Measurements from ENCODE around the gene CADM4.
"Not testable (repeated sequence)": the region's sequence is repeated elsewhere in the genome, so short reads cannot be mapped to it uniquely, and the experiment has no call there.

CADM4 gene

DNA sequence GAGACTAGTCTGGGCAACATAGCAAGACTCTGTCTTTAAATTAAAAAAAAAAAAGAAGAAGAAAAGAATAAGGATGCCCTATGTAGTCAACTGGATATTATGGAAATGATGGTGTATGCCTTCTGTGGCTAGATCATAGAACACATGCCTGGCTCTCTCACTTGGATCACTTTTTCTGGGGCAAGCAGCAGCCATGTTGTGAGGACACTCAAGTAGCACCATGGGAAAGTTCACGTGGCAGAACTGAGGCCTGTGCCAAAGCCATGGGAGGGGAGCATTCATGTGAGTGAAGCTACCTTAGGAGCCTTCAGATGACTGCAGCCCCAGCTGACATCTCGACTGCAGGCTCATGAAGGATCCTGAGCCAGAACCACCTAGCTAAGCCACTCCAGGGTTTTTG is 18.4 kb upstream of the CADM4 start:
- H3K27ac ChIP-seq (ENCODE audit: low read depth, low read length) = no peak overlapping the region
- no peaks in the 10 kb centered on the region for H3K36me3 ChIP-seq (ENCODE audit: control insufficient read depth, insufficient read depth, low read length)
- no peak overlapping the region for H3K9ac ChIP-seq (ENCODE audit: low read length)
- no peaks in the 10 kb centered on the region for H3K27me3 ChIP-seq (ENCODE audit: control insufficient read depth, insufficient read depth, low read length)
- no peaks in the 10 kb centered on the region for H3K4me1 ChIP-seq (ENCODE audit: control insufficient read depth, insufficient read depth, low read length)
- H3K4me3 ChIP-seq (ENCODE audit: low read length) = no peak overlapping the region

DNA sequence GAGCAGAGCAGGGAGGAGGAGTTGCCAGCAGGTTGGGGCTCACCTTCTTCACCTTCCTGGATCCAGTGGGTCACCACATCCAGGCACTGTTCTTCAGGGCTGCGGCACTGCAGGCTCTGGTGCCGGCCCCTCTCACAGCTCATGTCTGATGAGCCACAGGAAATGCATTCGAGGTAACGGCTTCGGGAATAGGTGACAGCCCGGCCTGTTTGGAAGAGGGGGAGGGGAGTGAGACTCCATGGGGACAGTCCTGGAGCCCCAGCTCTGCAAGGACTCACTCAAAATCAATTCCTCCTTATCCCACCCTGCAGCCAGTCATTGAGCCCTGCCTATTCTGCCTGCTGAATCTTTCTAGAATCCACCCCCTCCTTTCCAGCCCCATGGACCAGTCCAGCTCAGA is 16.8 kb upstream of the CADM4 start:
- no peaks in the 10 kb centered on the region for H3K4me1 ChIP-seq (ENCODE audit: control insufficient read depth, insufficient read depth, low read length)

DNA sequence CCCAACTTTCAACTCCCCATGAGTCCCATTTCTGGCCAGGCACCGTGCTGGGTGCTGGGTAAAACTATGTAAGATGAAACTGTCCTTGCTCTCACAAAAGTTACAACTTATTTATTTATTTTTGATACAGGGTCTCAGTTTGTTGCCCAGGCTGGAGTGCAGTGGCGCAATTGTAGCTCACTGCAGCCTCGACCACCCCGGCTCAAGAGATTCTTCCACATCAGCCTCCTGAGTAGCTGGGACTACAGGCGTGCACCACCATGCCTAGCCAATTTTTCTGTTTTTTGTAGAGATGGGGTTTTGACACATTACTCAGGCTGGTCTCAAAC is 12.9 kb upstream of the CADM4 start:
- Histone ChIP-seq H3K27ac (ENCODE audit: low read depth, low read length) (peak overlapping the region; percentile 32), H3K4me1 (ENCODE audit: control insufficient read depth, insufficient read depth, low read length) (no peaks in the 10 kb centered on the region), H3K4me3 (ENCODE audit: low read length) (no peak overlapping the region), H3K36me3 (ENCODE audit: control insufficient read depth, insufficient read depth, low read length) (no peaks in the 10 kb centered on the region), H3K27me3 (ENCODE audit: control insufficient read depth, insufficient read depth, low read length) (no peaks in the 10 kb centered on the region), H3K9ac (ENCODE audit: low read length) (no peak overlapping the region)

More for the DNA sequence above, 16.8 kb upstream of the CADM4 start:
- Histone ChIP-seq H3K4me3 (ENCODE audit: low read length) (no peak overlapping the region), H3K9ac (ENCODE audit: low read length) (no peak overlapping the region), H3K27me3 (ENCODE audit: control insufficient read depth, insufficient read depth, low read length) (no peaks in the 10 kb centered on the region), H3K36me3 (ENCODE audit: control insufficient read depth, insufficient read depth, low read length) (no peaks in the 10 kb centered on the region), H3K27ac (ENCODE audit: low read depth, low read length) (no peak overlapping the region)

DNA sequence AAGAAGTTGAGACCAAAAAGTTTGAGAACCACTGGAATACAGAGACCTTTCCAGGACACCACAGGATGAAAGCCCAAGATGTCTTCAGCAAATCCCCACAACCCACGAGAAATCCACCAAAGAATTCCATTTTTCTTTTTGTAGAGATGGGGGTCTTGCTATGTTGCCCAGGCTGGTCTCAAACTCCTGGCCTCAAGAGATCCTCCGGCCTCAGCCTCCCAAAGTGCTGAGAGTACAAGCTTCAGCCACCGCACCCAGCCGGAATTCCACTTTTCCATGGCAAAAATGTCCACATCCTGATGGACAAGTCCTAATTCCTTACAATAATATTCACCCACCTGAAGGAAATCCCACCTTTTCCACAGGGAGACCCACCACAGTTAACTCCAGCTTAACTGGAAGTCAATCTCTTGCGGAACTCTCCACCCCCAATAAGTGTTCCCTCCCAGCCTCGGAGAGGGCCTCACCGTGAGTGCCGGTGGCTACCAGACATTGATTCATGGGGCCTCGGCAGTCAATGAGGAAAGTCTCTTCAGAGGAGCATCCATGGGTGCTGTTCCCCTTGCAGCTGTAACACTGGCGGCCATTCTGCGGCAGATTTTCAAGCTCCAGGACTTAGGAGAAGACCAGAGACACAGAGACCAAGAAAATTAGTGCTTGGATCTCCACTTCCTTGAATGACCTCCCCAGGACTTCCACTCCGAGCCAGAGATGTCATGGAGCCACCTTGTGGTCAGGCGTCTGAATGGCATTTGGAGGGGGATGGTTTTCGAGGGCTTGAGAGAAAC is 12.3 kb upstream of the CADM4 start:
- peak overlapping the region; percentile 32 for H3K27ac ChIP-seq (ENCODE audit: low read depth, low read length)

DNA sequence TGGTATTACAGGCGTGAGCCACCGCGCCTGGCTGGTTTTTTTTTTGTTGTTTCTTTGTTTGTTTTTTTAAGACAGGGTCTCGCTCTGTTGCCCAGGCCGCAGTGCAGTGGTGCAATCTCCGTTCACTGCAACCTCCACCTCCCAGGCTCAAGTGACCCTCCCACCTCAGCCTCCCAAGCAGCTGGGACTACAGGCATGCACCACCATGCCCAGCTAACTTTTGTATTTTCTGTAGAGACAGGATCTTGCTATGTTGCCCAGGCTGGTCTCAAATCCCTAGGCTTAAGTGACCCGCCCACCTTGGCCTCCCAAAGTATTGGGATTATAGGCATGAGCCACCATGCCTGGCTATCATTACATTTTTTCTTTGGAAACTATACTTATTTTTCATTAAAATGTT is 10.6 kb upstream of the CADM4 start:
- H3K36me3 ChIP-seq (ENCODE audit: control insufficient read depth, insufficient read depth, low read length); H3K4me1 ChIP-seq (ENCODE audit: control insufficient read depth, insufficient read depth, low read length); H3K27ac ChIP-seq (ENCODE audit: low read depth, low read length): not testable (repeated sequence)

More for the DNA sequence above, 12.3 kb upstream of the CADM4 start:
- H3K27me3 ChIP-seq (ENCODE audit: control insufficient read depth, insufficient read depth, low read length) = no peaks in the 10 kb centered on the region
- H3K4me3 ChIP-seq (ENCODE audit: low read length) = peak overlapping the region; percentile 32
- no peaks in the 10 kb centered on the region for H3K36me3 ChIP-seq (ENCODE audit: control insufficient read depth, insufficient read depth, low read length)
- no peaks in the 10 kb centered on the region for H3K4me1 ChIP-seq (ENCODE audit: control insufficient read depth, insufficient read depth, low read length)
- no peak overlapping the region for H3K9ac ChIP-seq (ENCODE audit: low read length)

DNA sequence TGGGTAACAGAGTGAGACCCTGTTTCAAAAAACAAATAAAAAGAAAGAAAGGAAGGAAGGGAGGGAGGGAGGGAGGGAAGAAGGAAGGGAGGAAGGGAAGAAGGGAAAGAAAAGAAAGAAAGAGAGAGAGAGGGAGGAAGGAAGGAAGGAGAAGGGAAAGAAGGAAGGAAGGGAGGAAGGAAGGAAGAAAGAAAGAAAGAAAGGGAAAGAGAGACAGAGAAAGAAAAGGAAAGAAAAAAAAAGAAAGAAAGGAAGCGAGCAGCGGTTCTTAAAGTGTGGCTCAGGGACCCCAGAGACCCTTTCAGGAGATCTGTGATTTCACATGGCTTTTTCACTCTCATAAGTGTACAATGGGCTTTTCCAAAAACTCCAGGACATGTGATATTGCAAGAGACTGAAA is 9.9 kb upstream of the CADM4 start:
- no peak overlapping the region for H3K9ac ChIP-seq (ENCODE audit: low read length)
- H3K4me3 ChIP-seq (ENCODE audit: low read length) = no peak overlapping the region
- no peak overlapping the region for H3K27ac ChIP-seq (ENCODE audit: low read depth, low read length)
- no peaks in the 10 kb centered on the region for H3K36me3 ChIP-seq (ENCODE audit: control insufficient read depth, insufficient read depth, low read length)
- H3K4me1 ChIP-seq (ENCODE audit: control insufficient read depth, insufficient read depth, low read length) = no peaks in the 10 kb centered on the region
- no peaks in the 10 kb centered on the region for H3K27me3 ChIP-seq (ENCODE audit: control insufficient read depth, insufficient read depth, low read length)

More for the DNA sequence above, 10.6 kb upstream of the CADM4 start:
- not testable (repeated sequence) for H3K9ac ChIP-seq (ENCODE audit: low read length); H3K27me3 ChIP-seq (ENCODE audit: control insufficient read depth, insufficient read depth, low read length); H3K4me3 ChIP-seq (ENCODE audit: low read length)

DNA sequence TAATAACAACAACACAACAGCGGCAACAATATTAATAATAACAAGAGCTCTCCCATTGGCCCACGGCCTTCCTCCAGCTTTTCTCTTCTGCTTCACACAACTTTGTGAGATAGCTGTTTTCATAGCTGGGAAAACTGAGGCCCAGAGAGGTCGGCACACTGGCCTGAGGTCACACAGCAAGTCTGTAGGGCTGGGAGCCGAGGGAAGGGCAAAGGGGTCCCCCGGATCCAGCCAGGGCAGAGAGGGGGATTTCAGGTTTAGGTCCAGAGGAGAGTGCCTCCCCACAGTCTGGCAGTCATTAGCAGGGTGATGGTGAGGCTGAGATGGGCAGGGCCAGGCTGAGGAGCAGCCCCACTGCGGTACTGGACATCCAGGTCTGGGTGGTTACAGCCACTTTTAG is 9.0 kb upstream of the CADM4 start:
- Histone ChIP-seq H3K36me3 (ENCODE audit: control insufficient read depth, insufficient read depth, low read length) (no peaks in the 10 kb centered on the region), H3K4me3 (ENCODE audit: low read length) (no peak overlapping the region), H3K9ac (ENCODE audit: low read length) (no peak overlapping the region), H3K27ac (ENCODE audit: low read depth, low read length) (no peak overlapping the region), H3K4me1 (ENCODE audit: control insufficient read depth, insufficient read depth, low read length) (no peaks in the 10 kb centered on the region), H3K27me3 (ENCODE audit: control insufficient read depth, insufficient read depth, low read length) (no peaks in the 10 kb centered on the region)

DNA sequence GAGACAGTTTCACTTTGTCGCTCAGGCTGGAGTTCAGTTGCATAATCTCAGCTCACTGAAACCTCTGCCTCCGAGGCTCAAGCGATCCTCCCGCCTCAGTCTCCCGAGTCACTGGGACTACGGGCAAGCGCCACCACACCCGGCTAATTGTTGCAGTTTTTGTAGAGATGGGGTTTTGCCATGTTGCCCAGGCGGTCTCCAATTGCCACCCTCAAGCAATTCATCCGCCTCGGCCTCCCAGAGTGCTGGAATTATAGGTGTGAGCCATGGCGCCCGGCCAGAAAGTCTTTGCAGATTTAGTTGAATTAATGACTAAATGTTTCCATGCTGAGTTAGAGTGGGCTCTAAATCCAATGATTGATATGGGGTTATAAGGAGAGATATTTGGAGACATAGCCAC is 4.5 kb upstream of the CADM4 start:
- Histone ChIP-seq H3K4me3 (ENCODE audit: low read length) (no peak overlapping the region), H3K4me1 (ENCODE audit: control insufficient read depth, insufficient read depth, low read length) (peaks cover 7% of the 10 kb centered on the region), H3K27me3 (ENCODE audit: control insufficient read depth, insufficient read depth, low read length) (peaks cover under 1% of the 10 kb centered on the region), H3K9ac (ENCODE audit: low read length) (no peak overlapping the region), H3K36me3 (ENCODE audit: control insufficient read depth, insufficient read depth, low read length) (no peaks in the 10 kb centered on the region), H3K27ac (ENCODE audit: low read depth, low read length) (no peak overlapping the region)

DNA sequence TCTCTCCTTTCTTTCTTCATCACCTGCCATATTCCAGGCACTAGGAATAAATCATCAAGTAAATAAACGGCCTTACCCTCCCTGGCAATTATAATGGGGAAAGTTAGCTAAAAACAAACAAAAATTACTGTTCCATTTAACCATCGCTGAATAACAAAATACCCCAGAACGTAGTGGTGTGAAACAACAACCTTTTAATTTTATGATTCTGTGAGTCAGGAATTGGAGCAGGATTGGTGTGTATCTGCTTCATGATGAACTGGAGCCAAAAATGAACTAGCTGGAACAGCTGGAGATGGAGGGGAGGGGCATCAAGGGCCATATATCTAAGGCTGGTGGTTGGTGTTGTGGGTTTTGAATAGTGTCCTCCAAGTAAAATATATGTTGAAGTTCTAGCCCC is 3.7 kb upstream of the CADM4 start:
- no peaks in the 10 kb centered on the region for H3K36me3 ChIP-seq (ENCODE audit: control insufficient read depth, insufficient read depth, low read length)
- no peak overlapping the region for H3K27ac ChIP-seq (ENCODE audit: low read depth, low read length)
- H3K9ac ChIP-seq (ENCODE audit: low read length) = no peak overlapping the region

DNA sequence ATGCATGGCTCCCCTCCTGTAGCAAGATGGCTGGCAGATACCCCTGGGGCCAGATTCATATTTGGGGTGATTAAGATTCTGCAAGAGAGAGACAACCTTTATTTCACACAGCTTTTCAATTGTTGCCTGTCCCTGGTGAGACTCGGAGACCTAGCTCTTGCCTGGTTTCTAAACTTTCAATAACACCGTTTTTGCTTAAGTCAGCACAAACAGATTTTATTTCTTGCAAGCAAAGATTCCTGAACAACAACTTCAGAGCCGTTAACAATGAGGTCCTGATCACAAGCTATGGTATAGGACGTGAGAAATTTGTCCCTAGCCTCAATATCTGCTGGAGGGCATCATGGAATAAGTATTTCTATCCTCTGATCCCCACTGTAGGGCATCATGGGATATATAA is 2.9 kb upstream of the CADM4 start:
- no peak overlapping the region for H3K27ac ChIP-seq (ENCODE audit: low read depth, low read length)
- H3K9ac ChIP-seq (ENCODE audit: low read length) = no peak overlapping the region
- H3K27me3 ChIP-seq (ENCODE audit: control insufficient read depth, insufficient read depth, low read length) = peaks cover 8% of the 10 kb centered on the region
- H3K36me3 ChIP-seq (ENCODE audit: control insufficient read depth, insufficient read depth, low read length) = no peaks in the 10 kb centered on the region
- no peak overlapping the region for H3K4me3 ChIP-seq (ENCODE audit: low read length)
- peaks cover 7% of the 10 kb centered on the region for H3K4me1 ChIP-seq (ENCODE audit: control insufficient read depth, insufficient read depth, low read length)

More for the DNA sequence above, 3.7 kb upstream of the CADM4 start:
- Histone ChIP-seq H3K4me3 (ENCODE audit: low read length) (no peak overlapping the region), H3K27me3 (ENCODE audit: control insufficient read depth, insufficient read depth, low read length) (peaks cover 8% of the 10 kb centered on the region), H3K4me1 (ENCODE audit: control insufficient read depth, insufficient read depth, low read length) (peaks cover 7% of the 10 kb centered on the region)

DNA sequence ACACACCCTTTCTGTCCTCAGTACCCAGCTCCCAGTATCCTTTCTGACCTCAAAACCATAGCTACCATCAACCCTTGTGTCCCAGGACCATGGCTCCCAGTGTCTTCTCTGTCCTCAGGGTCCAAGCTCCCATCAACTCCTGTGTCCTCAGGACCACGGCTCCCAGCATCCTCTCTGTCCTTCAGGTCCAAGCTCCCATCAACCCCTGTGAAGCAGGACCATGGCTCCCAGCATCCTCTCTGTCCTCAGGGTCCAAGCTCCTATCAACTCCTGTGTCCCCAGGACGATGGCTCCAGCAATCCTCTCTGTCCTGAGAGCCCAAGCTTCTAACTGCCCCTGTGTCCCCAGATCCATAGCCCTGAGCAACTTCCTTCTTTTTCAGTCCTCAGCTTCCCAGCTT is 1.7 kb upstream of the CADM4 start:
- peaks cover 8% of the 10 kb centered on the region for H3K27me3 ChIP-seq (ENCODE audit: control insufficient read depth, insufficient read depth, low read length)

DNA sequence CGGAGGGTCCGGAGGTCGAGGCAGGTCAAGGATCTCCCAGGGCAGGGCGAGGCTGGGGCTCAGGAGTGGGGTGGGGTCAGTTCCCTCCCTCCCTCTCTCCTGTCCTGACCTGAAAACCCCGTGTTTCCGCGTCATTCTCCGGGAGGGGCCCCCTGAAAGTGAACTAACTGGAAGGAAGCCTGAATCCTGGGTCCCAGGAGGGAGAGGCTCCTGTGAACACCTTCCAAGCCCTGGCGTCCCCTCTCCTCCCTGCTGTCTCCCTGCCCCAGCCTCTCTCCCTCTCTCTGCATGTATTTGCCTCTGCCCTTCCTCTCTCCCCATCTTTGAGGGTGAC is 741 bp upstream of the CADM4 start:
- no peaks in the 10 kb centered on the region for H3K36me3 ChIP-seq (ENCODE audit: control insufficient read depth, insufficient read depth, low read length)
- H3K9ac ChIP-seq (ENCODE audit: low read length) = no peak overlapping the region
- H3K4me1 ChIP-seq (ENCODE audit: control insufficient read depth, insufficient read depth, low read length) = peaks cover 7% of the 10 kb centered on the region
- H3K4me3 ChIP-seq (ENCODE audit: low read length) = peak overlapping the region; percentile 74
- no peak overlapping the region for H3K27ac ChIP-seq (ENCODE audit: low read depth, low read length)
- H3K27me3 ChIP-seq (ENCODE audit: control insufficient read depth, insufficient read depth, low read length) = peaks cover 11% of the 10 kb centered on the region

More for the DNA sequence above, 1.7 kb upstream of the CADM4 start:
- Histone ChIP-seq H3K4me3 (ENCODE audit: low read length) (no peak overlapping the region), H3K4me1 (ENCODE audit: control insufficient read depth, insufficient read depth, low read length) (peaks cover 7% of the 10 kb centered on the region), H3K36me3 (ENCODE audit: control insufficient read depth, insufficient read depth, low read length) (no peaks in the 10 kb centered on the region), H3K27ac (ENCODE audit: low read depth, low read length) (no peak overlapping the region), H3K9ac (ENCODE audit: low read length) (no peak overlapping the region)

DNA sequence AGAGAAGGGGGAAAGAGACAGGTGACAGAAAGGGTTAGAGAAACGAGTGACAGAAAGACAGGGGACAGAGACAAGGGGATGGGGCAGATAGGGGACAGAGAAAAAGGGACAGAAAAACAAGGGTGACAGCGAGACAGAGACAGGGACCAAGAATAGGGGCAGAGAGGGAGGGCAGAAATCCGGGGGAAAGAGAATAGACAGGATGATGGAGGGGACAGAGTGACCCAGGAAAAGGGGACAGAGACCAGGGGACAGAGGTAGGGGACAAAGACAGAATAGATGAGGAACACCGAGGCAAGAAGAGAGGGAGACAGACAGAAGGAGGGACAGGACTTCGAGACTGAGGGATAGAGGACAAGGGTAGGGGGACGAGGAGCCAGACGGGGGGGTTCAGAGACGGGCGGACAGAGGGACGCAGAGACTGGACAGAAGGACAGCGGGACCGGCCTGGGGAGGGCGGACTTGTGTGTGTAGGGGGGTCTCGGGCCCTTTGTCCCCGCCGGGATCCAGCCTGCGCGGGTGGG is 593 bp downstream of the CADM4 start:
- peaks cover 7% of the 10 kb centered on the region for H3K4me1 ChIP-seq (ENCODE audit: control insufficient read depth, insufficient read depth, low read length)
- peaks cover 11% of the 10 kb centered on the region for H3K27me3 ChIP-seq (ENCODE audit: control insufficient read depth, insufficient read depth, low read length)
- no peaks in the 10 kb centered on the region for H3K36me3 ChIP-seq (ENCODE audit: control insufficient read depth, insufficient read depth, low read length)
- peak overlapping the region; percentile 5 for H3K9ac ChIP-seq (ENCODE audit: low read length)
- no peak overlapping the region for H3K27ac ChIP-seq (ENCODE audit: low read depth, low read length)
- peak overlapping the region; percentile 38 for H3K4me3 ChIP-seq (ENCODE audit: low read length)
